COLO668 (cell line): ENCODE measurements around the gene RIMBP2.
A peak's percentile ranks its signal among the peaks of the same experiment; 100 is the strongest.

Experiments used
- DNase-seq: peaks from one replicate; lab custom pipeline; 2025; ENCODE audit not compliant: unreplicated experiment; lab: John Stamatoyannopoulos, UW

The RIMBP2 gene

GRCh38 chr12:130520784-130521183 lies 195.3 kb downstream of the RIMBP2 start:
- no peak for DNase-seq

- no peak for DNase-seq
These were observed 198.5 kb downstream of the RIMBP2 start for GRCh38 chr12:130517588-130517987.

- peak; percentile 44 for DNase-seq
These were observed 201.9 kb downstream of the RIMBP2 start for GRCh38 chr12:130514149-130514551.

- no peak for DNase-seq
These were observed 202.5 kb downstream of the RIMBP2 start for GRCh38 chr12:130513556-130513955.

- DNase-seq, result no peak
These were observed 204.8 kb downstream of the RIMBP2 start for GRCh38 chr12:130511285-130511684.

GRCh38 chr12:130509454-130509853 lies 206.6 kb downstream of the RIMBP2 start:
- no peak for DNase-seq

GRCh38 chr12:130508847-130509246 lies 207.3 kb downstream of the RIMBP2 start:
- DNase-seq, result no peak

- DNase-seq, result no peak
These were observed 207.8 kb downstream of the RIMBP2 start for GRCh38 chr12:130508318-130508717.

GRCh38 chr12:130506844-130507243 lies 209.3 kb downstream of the RIMBP2 start:
- DNase-seq, result no peak

GRCh38 chr12:130504840-130505175 lies 211.3 kb downstream of the RIMBP2 start:
- no peak for DNase-seq

GRCh38 chr12:130504110-130504839 lies 211.8 kb downstream of the RIMBP2 start:
- no peak for DNase-seq

- DNase-seq, result no peak
These were observed 214.3 kb downstream of the RIMBP2 start for GRCh38 chr12:130501821-130502220.

- no peak for DNase-seq
These were observed 215.2 kb downstream of the RIMBP2 start for GRCh38 chr12:130500835-130501330.

- no peak for DNase-seq
These were observed 216.6 kb downstream of the RIMBP2 start for GRCh38 chr12:130499474-130499873.

- no peak for DNase-seq
These were observed 217.3 kb downstream of the RIMBP2 start for GRCh38 chr12:130498589-130499385.

- no peak for DNase-seq
These were observed 218.1 kb downstream of the RIMBP2 start for GRCh38 chr12:130497991-130498390.

- no peak for DNase-seq
These were observed 218.8 kb downstream of the RIMBP2 start for GRCh38 chr12:130497321-130497720.

GRCh38 chr12:130496516-130497120 lies 219.5 kb downstream of the RIMBP2 start:
- DNase-seq, result no peak

GRCh38 chr12:130495156-130495555 lies 220.9 kb downstream of the RIMBP2 start:
- DNase-seq, result no peak

- no peak for DNase-seq
These were observed 221.4 kb downstream of the RIMBP2 start for GRCh38 chr12:130494736-130495135.

GRCh38 chr12:130493951-130494350 lies 222.1 kb downstream of the RIMBP2 start:
- no peak for DNase-seq
